Colonic mucosa (tissue), 4 donors: ENCODE results near the gene CELF3. TPM values are rescaled to one million over a fixed set of nuclear protein-coding genes. Genes with fewer than 3 reads are reported as not detected.

ENCODE experiments used
- DNase-seq: peaks from one replicate; pipeline ENCODE4 v3.0.0-alpha.2; 2020
- H3K27ac ChIP-seq: fragments of 200-600 bp; one replicate; pipeline ENCODE4 v1.8.0; 2021
- H3K27me3 ChIP-seq: fragments of 200-600 bp; one replicate; pipeline ENCODE4 v1.8.0; 2021
- H3K36me3 ChIP-seq: fragments of 200-600 bp; one replicate; pipeline ENCODE4 v1.8.0; 2021
- H3K4me1 ChIP-seq: fragments of 200-600 bp; one replicate; pipeline ENCODE4 v1.8.0; 2021; ENCODE audit warnings: mild to moderate bottlenecking
- H3K4me3 ChIP-seq: fragments of 200-600 bp; one replicate; pipeline ENCODE4 v1.8.0; 2021
- H3K9ac ChIP-seq, 2 donors: one replicate each; pipeline ENCODE4 v1.7.0; 2013; ENCODE audit warnings: control low read depth in 2 of 2, low read depth in 2 of 2, low read length in 2 of 2
- H3K9me3 ChIP-seq: fragments of 200-600 bp; one replicate; pipeline ENCODE4 v1.8.0; 2021
- CTCF ChIP-seq: fragments of 200-600 bp; IDR thresholded peaks from one replicate; pipeline ENCODE4 v1.8.0; 2022; ENCODE audit warnings: antibody characterized with exemption, mild to moderate bottlenecking
- intact Hi-C: fragments of 100-400 bp; cut with DNase I; formaldehyde crosslinking; loops from one replicate; pipeline ENCODE4 v1.14.1; 2022
- total RNA-seq, 2 donors: library from RNA; stranded (reverse); fragmentation: NEBNext Ultra II Directional in 1 of 2; extraction: Animal tissue kit (Norgen Biotek cat#: 25700) in 1 of 2; gene quantifications; one replicate each; pipeline ENCODE4 v1.2.1, GENCODE V29; 2021
- donor health status: healthy.
- donor health status: DM: no; HTN: no; CAD: no.
- donor health status: DM: no; HTN: no; CAD: no.

CELF3 gene
- 1 to 10 TPM; 2.7 to 2.8 TPM for total RNA-seq

- Histone ChIP-seq H3K4me1 (peaks cover 16% of the 10 kb centered on the region), H3K36me3 (no peaks in the 10 kb centered on the region), H3K9ac (no peak within 1 kb of the TSS), H3K4me3 (no peak within 1 kb of the TSS), H3K27me3 (no peaks in the 10 kb centered on the region), H3K9me3 (no peaks in the 10 kb centered on the region), H3K27ac (no peak within 1 kb of the TSS)
- no peak for TF ChIP-seq CTCF
- DNase-seq, result no peak
- intact Hi-C loops, result no loop called here
Measured at GRCh38 chr1:151716771-151717631, at the start of gene CELF3. Gene CELF3, minus strand, starts transcription at chr1:151716803. Its CDS starts 783 bp downstream, at chr1:151716020.

GRCh38 chr1:151763990-151764389, 47.4 kb upstream of the CELF3 start:
- DNase-seq, result no peak
- H3K4me3 ChIP-seq, result peak overlapping the region; percentile 91
- peaks cover 11% of the 10 kb centered on the region for H3K36me3 ChIP-seq
- H3K4me1 ChIP-seq, result no peaks in the 10 kb centered on the region
- no peak for TF ChIP-seq CTCF
- H3K9me3 ChIP-seq, result no peaks in the 10 kb centered on the region
- H3K27ac ChIP-seq, result peak overlapping the region; percentile 92
- peak overlapping the region; percentile 62 to 74 for H3K9ac ChIP-seq
- intact Hi-C loops, result no loop called here
- no peaks in the 10 kb centered on the region for H3K27me3 ChIP-seq

GRCh38 chr1:151762941-151763921, 46.6 kb upstream of the CELF3 start, which contains the start of gene MRPL9:
Gene MRPL9, minus strand, starts transcription at chr1:151763496. Its CDS starts 17 bp downstream, at chr1:151763479.
- Histone ChIP-seq H3K4me3 (peak within 1 kb of the TSS; percentile 91), H3K4me1 (no peaks in the 10 kb centered on the region), H3K27ac (peak within 1 kb of the TSS; percentile 92), H3K27me3 (no peaks in the 10 kb centered on the region), H3K9ac (peak within 1 kb of the TSS; percentile 62 to 74), H3K9me3 (no peaks in the 10 kb centered on the region), H3K36me3 (peaks cover 11% of the 10 kb centered on the region)
- peak; percentile 86 for DNase-seq
- intact Hi-C loops, result no loop called here
- no peak for TF ChIP-seq CTCF

GRCh38 chr1:151760597-151761385, 44.2 kb upstream of the CELF3 start:
- no peak for TF ChIP-seq CTCF
- Histone ChIP-seq H3K4me1 (no peaks in the 10 kb centered on the region), H3K36me3 (peaks cover 11% of the 10 kb centered on the region)

More at GRCh38 chr1:151760597-151761385, 44.2 kb upstream of the CELF3 start:
- intact Hi-C loops, result no loop called here
- no peaks in the 10 kb centered on the region for H3K27me3 ChIP-seq
- H3K4me3 ChIP-seq, result no peak overlapping the region
- no peak for DNase-seq
- H3K9me3 ChIP-seq, result no peaks in the 10 kb centered on the region
- H3K27ac ChIP-seq, result no peak overlapping the region
- H3K9ac ChIP-seq, result no peak overlapping the region
